ENCODE data around the gene CRYGB.

The CRYGB gene

DNA sequence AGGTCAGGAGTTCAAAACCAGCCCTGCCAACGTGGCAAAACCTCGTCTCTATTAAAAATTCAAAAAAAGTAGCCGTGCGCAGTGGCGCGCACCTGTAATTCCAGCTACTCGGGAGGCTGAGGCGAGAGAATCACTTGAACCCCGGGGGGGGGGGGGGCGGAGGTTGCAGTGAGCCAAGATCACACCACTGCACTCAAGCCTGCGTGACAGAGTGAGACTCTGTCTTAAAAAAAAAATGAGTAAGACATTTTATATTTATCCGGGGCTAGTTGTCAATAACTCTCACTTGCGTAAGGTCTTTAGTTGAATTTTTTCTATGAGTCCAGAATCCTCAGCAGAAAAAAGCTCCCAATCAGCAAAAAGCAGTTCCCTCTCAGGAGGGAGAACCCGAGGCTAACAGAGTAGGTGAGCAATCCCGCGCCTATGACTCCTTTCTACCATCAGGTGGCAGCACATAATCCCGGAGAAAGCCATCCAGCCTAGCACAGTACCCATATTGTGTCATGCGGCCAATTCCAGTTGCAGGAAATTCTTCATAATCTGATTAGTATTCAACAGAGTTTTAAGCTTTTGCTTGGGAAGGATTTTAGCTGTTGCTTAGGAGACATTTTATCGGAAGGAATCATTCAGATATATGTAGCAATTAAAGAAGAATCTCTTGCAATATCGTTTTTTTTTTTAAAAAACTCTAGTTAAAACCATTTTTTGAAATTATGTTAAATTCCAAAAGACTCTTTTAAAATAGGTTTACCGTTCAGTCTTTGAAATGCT is 29.3 kb upstream of the CRYGB start:
- no peak overlapping the region for H3K4me3 ChIP-seq (ENCODE audit: low read depth, low read length)
- peak; percentile 64 for DNase-seq (ENCODE audit: low read depth)
- TF ChIP-seq, protein P1, sequence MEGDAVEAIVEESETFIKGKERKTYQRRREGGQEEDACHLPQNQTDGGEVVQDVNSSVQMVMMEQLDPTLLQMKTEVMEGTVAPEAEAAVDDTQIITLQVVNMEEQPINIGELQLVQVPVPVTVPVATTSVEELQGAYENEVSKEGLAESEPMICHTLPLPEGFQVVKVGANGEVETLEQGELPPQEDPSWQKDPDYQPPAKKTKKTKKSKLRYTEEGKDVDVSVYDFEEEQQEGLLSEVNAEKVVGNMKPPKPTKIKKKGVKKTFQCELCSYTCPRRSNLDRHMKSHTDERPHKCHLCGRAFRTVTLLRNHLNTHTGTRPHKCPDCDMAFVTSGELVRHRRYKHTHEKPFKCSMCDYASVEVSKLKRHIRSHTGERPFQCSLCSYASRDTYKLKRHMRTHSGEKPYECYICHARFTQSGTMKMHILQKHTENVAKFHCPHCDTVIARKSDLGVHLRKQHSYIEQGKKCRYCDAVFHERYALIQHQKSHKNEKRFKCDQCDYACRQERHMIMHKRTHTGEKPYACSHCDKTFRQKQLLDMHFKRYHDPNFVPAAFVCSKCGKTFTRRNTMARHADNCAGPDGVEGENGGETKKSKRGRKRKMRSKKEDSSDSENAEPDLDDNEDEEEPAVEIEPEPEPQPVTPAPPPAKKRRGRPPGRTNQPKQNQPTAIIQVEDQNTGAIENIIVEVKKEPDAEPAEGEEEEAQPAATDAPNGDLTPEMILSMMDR (IDR thresholded peaks at IDR 0.05; ENCODE audit: insufficient read depth, low read depth, low read length, missing control alignments): peak; percentile 91

DNA sequence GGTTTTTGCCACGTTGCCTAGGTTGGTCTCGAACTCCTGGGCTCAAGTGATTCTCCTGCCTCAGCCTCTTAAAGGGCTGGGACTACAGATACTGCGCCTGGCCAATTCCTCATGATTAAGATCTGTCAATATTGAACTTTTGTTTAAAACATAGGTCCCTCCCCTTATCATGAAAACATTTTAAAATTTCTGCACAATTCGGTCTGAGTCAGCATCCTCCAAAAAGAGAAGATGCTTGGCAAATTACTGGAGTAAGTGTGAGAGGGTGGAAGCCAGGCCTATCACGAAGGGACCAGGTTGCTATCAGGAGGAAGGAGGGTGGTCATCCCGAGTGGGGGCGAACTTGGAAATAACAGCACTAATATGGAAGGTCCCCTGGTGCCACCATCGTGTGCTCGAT is 28.2 kb upstream of the CRYGB start:
- no peak for DNase-seq (ENCODE audit: low read depth)
- TF ChIP-seq, protein P1 (IDR thresholded peaks at IDR 0.05; ENCODE audit: insufficient read depth, low read depth, low read length, missing control alignments): no peak
- H3K4me3 ChIP-seq (ENCODE audit: low read depth, low read length): no peak overlapping the region

DNA sequence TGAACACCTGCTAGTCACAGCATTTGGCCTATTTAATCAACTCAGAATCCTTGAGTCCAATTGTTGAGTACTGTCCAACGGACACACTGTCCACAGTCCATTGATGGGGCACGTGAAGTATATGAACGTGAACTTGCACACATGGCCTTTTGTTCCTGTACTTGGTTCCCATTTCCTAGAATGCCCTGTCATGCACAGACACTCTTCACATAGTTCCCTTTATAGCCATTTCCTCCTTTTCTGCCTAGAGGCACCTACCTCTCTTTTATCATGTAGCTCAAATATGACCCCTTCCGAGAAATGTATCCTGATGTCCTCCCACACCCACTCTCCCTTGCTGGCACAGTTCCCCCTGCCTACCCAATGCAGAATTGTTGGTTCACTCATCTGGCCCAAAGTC is 26.2 kb upstream of the CRYGB start:
- H3K4me3 ChIP-seq (ENCODE audit: low read depth, low read length): no peak overlapping the region
- TF ChIP-seq, protein P1 (IDR thresholded peaks at IDR 0.05; ENCODE audit: insufficient read depth, low read depth, low read length, missing control alignments): no peak
- no peak for DNase-seq (ENCODE audit: low read depth)

DNA sequence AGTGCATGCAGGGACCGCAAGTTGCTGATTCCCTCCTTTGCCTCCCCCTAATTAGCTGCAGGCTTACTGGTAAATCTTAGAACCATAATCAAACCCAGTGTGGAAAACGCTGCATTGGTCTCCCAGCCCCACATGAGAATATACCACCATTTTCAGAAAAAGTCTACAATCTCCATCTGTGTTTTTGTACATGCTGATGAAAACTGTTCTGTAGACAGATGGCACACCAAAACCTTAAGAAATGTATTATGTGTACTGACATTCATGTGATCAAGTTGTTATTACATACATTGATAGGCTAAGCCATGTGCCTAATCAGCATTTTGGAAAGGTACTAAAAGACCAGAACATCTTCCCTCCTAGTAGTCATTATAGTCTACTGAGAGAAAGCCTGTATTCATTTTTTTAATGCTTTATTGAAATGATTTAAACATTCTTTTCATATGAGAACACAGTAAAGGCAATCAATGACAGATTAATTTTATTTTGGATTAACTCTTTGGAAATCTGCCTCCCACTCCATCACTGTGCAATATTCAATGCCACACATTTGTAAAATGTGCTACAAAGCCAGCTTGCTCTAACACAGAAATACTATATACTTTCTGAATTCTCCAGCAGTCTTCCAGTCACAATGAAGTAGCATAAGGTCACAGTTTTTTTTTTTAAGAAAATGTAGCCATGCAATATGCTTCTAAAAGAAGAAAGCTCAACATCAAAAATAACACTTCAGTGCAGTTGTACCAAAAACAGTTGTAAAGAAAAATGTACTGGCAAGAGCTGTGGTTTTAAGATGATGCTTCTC is 19.2 kb upstream of the CRYGB start:
- TF ChIP-seq, protein P1 (IDR thresholded peaks at IDR 0.05; ENCODE audit: insufficient read depth, low read depth, low read length, missing control alignments): no peak

DNA sequence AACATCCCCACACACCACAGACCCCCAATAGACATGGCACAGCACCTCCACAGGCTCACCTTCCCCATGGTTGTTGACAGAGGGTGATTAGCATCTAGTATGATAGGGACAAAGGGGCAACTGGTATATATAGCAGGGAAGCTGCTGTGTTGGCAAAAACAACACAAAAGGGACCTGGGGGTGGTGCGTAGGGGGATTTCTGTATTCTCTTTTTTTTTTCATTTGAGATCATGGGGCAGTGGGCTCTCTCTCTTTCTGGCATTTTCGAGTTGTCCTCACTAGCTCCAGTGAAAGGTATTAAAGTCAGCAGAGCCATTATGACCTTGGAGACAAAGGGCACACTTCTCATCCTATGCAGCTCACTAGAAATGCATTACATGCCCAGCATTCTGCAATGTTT is 17.5 kb upstream of the CRYGB start, which contains the start of gene CRYGA:
TSS of gene CRYGA (minus strand) at position 101 of the 400 bp plus-strand sequence. CDS start at position 68, 33 bp downstream.
- TF ChIP-seq, protein P1 (IDR thresholded peaks at IDR 0.05; ENCODE audit: insufficient read depth, low read depth, low read length, missing control alignments): no peak
- no peak within 1 kb of the TSS for H3K4me3 ChIP-seq (ENCODE audit: low read depth, low read length)
- no peak for DNase-seq (ENCODE audit: low read depth)

More for the DNA sequence above, 19.2 kb upstream of the CRYGB start:
- no peak overlapping the region for H3K4me3 ChIP-seq (ENCODE audit: low read depth, low read length)
- DNase-seq (ENCODE audit: low read depth): no peak

DNA sequence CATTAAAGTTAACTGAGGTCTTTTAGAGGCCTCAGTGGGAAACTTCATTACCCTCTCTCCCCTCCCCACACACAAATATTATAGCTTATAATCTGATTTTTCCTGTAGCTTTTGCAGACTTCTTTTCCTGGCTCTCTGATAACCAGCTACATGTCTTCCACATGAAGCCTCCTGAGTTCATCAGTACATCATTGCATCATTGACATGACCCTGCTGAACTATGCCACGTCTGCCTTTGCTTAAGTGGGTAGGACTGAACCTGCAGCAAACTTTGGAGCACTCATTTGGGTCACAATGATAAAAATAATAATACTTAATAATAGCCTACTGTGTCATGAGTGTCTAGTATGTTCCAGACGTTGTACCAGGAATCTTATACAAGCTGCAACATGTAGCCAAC is 10.5 kb upstream of the CRYGB start:
- TF ChIP-seq, protein P1 (IDR thresholded peaks at IDR 0.05; ENCODE audit: insufficient read depth, low read depth, low read length, missing control alignments): no peak
- DNase-seq (ENCODE audit: low read depth): no peak
- no peak overlapping the region for H3K4me3 ChIP-seq (ENCODE audit: low read depth, low read length)
